HG03378 (cell line): Measurements from ENCODE around the gene LENG1.
"Not testable (repeated sequence)": the region's sequence is repeated elsewhere in the genome, so short reads cannot be mapped to it uniquely, and the experiment has no call there.

Experiments
- ATAC-seq: cut with Tn5 transposase; IDR thresholded peaks from one replicate; pipeline ENCODE4 v1.9.1; 2021; ENCODE audit warnings: mild to moderate bottlenecking, moderate library complexity; ENCODE audit not compliant: unreplicated experiment

LENG1 gene

GRCh38 chr19:54189735-54190502 lies 30.4 kb upstream of the LENG1 start:
- peak; percentile 54 for ATAC-seq

- peak; percentile 13 for ATAC-seq
Measured at GRCh38 chr19:54189145-54189734, 29.7 kb upstream of the LENG1 start, which contains the start of gene MBOAT7. MBOAT7 (minus strand) TSS chr19:54189580; CDS start chr19:54188508, 1,072 bp downstream.

- no peak for ATAC-seq
Measured at GRCh38 chr19:54188215-54188871, 28.8 kb upstream of the LENG1 start.

- ATAC-seq = no peak
Measured at GRCh38 chr19:54186934-54187381, 27.4 kb upstream of the LENG1 start.

GRCh38 chr19:54186351-54186750 lies 26.8 kb upstream of the LENG1 start:
- ATAC-seq = no peak

- ATAC-seq = no peak
Measured at GRCh38 chr19:54183431-54183830, 23.9 kb upstream of the LENG1 start.

- ATAC-seq = not testable (repeated sequence)
Measured at GRCh38 chr19:54181894-54182293, 22.4 kb upstream of the LENG1 start.

- ATAC-seq = no peak
Measured at GRCh38 chr19:54180691-54181091, 21.2 kb upstream of the LENG1 start.

GRCh38 chr19:54179921-54180461 lies 20.5 kb upstream of the LENG1 start:
- ATAC-seq = no peak

GRCh38 chr19:54179262-54179852 lies 19.8 kb upstream of the LENG1 start:
- ATAC-seq = no peak

- no peak for ATAC-seq
Measured at GRCh38 chr19:54178581-54179261, 19.2 kb upstream of the LENG1 start.

- no peak for ATAC-seq
Measured at GRCh38 chr19:54173951-54174834, 14.7 kb upstream of the LENG1 start.

- no peak for ATAC-seq
Measured at GRCh38 chr19:54173359-54173699, 13.8 kb upstream of the LENG1 start.

- ATAC-seq = no peak
Measured at GRCh38 chr19:54172471-54173358, 13.2 kb upstream of the LENG1 start, which contains the start of gene TMC4. TMC4 (minus strand) TSS chr19:54173160; CDS start chr19:54173117, 43 bp downstream.

- ATAC-seq = not testable (repeated sequence)
Measured at GRCh38 chr19:54171736-54172431, 12.4 kb upstream of the LENG1 start.

GRCh38 chr19:54169149-54169740 lies 9.7 kb upstream of the LENG1 start:
- ATAC-seq = no peak

GRCh38 chr19:54168174-54168917 lies 8.8 kb upstream of the LENG1 start:
- ATAC-seq = no peak
